ENCODE data around the gene VTI1A.

- TF ChIP-seq POLR2AphosphoS5 (IDR thresholded peaks at IDR 0.05; ENCODE audit: low read depth, low read length), result no peak
- TF ChIP-seq POLR2A (IDR thresholded peaks at IDR 0.05; ENCODE audit: low read depth, low read length), result no peak
Observed at GRCh38 chr10:112834751-112835181, 387.8 kb downstream of the VTI1A start.

All from GM12892 (cell line).